ENCODE data around the gene SERPINB6. TPM values are rescaled to one million over a fixed set of nuclear protein-coding genes. Genes with fewer than 3 reads are reported as not detected.

The SERPINB6 gene
- polyA plus RNA-seq, 1 of the 3 experiments (the other 2 are of a cell fraction) = 102 TPM

GRCh38 chr6:2944405-2945152 is 26.8 kb downstream of the SERPINB6 start:
- ChIA-PET CTCF (interaction anchor here (0.6 to 5.2 kb wide), 4 partner anchors 8 to 141 kb away, joined by 3 to 34 read pairs (median 14); no protein-coding TSS in a partner anchor), POLR2A (interaction anchor here (0.6 kb wide), 1 partner anchor 307 kb away, joined by 3 read pairs; no protein-coding TSS in a partner anchor)
- no peak overlapping the region for H3K4me2 ChIP-seq
- H3K4me3 ChIP-seq (ENCODE audit: low read depth in 2 of 2, low read length in 1 of 2) = no peak overlapping the region
- no peaks in the 10 kb centered on the region for H3K79me2 ChIP-seq (ENCODE audit: insufficient read depth)
- H3K9ac ChIP-seq = no peak overlapping the region
- H3K27me3 ChIP-seq (ENCODE audit: insufficient read depth) = no peaks in the 10 kb centered on the region
- no peak for DNase-seq
- no peaks in the 10 kb centered on the region for H4K20me1 ChIP-seq (ENCODE audit: insufficient read depth)
- H3K9me2 ChIP-seq = no peaks in the 10 kb centered on the region
- TF ChIP-seq MAX (IDR thresholded peaks at IDR 0.05; ENCODE audit: low read depth) (no peak), FOSL2 (IDR thresholded peaks at IDR 0.05; ENCODE audit: borderline replicate concordance, low read depth) (no peak), PBX3 (IDR thresholded peaks at IDR 0.05) (no peak), TAF1 (IDR thresholded peaks at IDR 0.05; ENCODE audit: borderline replicate concordance, low read depth, low read length) (no peak), RFX5 (IDR thresholded peaks at IDR 0.05; ENCODE audit: low read length) (no peak), POLR2AphosphoS5 (IDR thresholded peaks at IDR 0.05; ENCODE audit: low read depth, low read length) (no peak), JUND (IDR thresholded peaks at IDR 0.05) (no peak)
- WGBS (ENCODE audit: low lambda C conversion rate) = 80% methylated on average over 7 of the region's 7 CpGs
- H3K4me1 ChIP-seq (ENCODE audit: control insufficient read depth in 1 of 2, insufficient read depth in 2 of 2, low read depth in 1 of 2, low read length in 1 of 2) = no peaks in the 10 kb centered on the region
- no peak overlapping the region for H2AFZ ChIP-seq (ENCODE audit: low read depth)
- H3F3A ChIP-seq (replicated peaks; ENCODE audit: insufficient read depth) = no peaks in the 10 kb centered on the region
- H3K36me3 ChIP-seq (replicated peaks in 1 of 2; ENCODE audit: control insufficient read depth in 1 of 2, insufficient read depth in 2 of 2, low read length in 1 of 2) = peaks cover 0 to 18% of the 10 kb centered on the region in 2 experiments
- no peaks in the 10 kb centered on the region for H3K9me3 ChIP-seq
- H3K27ac ChIP-seq (ENCODE audit: low read depth in 2 of 2, low read length in 1 of 2) = no peak overlapping the region

GRCh38 chr6:2943564-2943955 is 27.8 kb downstream of the SERPINB6 start:
- no peak overlapping the region for H2AFZ ChIP-seq (ENCODE audit: low read depth)
- no peak for TF ChIP-seq FOSL2 (IDR thresholded peaks at IDR 0.05; ENCODE audit: borderline replicate concordance, low read depth)
- no peak for TF ChIP-seq EP300 (IDR thresholded peaks at IDR 0.05; ENCODE audit: borderline replicate concordance in 1 of 2, low read depth in 1 of 2, low read length in 1 of 2)
- no peak for TF ChIP-seq GABPA (IDR thresholded peaks at IDR 0.05; ENCODE audit: low read depth)
- TF ChIP-seq TEAD4 (IDR thresholded peaks at IDR 0.05; ENCODE audit: borderline replicate concordance, insufficient read depth) = no peak
- no peak for TF ChIP-seq FOXJ3 (CRISPR knock-in tag; IDR thresholded peaks at IDR 0.05)
- H3K4me3 ChIP-seq (ENCODE audit: low read depth in 2 of 2, low read length in 1 of 2) = no peak overlapping the region
- H3F3A ChIP-seq (replicated peaks; ENCODE audit: insufficient read depth) = no peaks in the 10 kb centered on the region
- H3K9me3 ChIP-seq = no peaks in the 10 kb centered on the region
- no peak overlapping the region for H3K9ac ChIP-seq
- H3K4me1 ChIP-seq (ENCODE audit: control insufficient read depth in 1 of 2, insufficient read depth in 2 of 2, low read depth in 1 of 2, low read length in 1 of 2) = no peaks in the 10 kb centered on the region
- CTCF ChIA-PET = interaction anchor here (1.1 to 5.2 kb wide), 5 partner anchors 9 to 152 kb away, joined by 3 to 34 read pairs (median 6); no protein-coding TSS in a partner anchor
- DNase-seq = no peak
- H3K9me2 ChIP-seq = no peaks in the 10 kb centered on the region
- no peaks in the 10 kb centered on the region for H3K27me3 ChIP-seq (ENCODE audit: insufficient read depth)
- H3K4me2 ChIP-seq = no peak overlapping the region
- POLR2A ChIA-PET = interaction anchor here (0.6 kb wide), 1 partner anchor 308 kb away, joined by 3 read pairs; no protein-coding TSS in a partner anchor
- H3K36me3 ChIP-seq (replicated peaks in 1 of 2; ENCODE audit: control insufficient read depth in 1 of 2, insufficient read depth in 2 of 2, low read length in 1 of 2) = peaks cover 0 to 10% of the 10 kb centered on the region in 2 experiments
- no peak overlapping the region for H3K27ac ChIP-seq (ENCODE audit: low read depth in 2 of 2, low read length in 1 of 2)
- no peaks in the 10 kb centered on the region for H4K20me1 ChIP-seq (ENCODE audit: insufficient read depth)
- H3K79me2 ChIP-seq (ENCODE audit: insufficient read depth) = no peaks in the 10 kb centered on the region
- 92% methylated on average over 5 of the region's 5 CpGs for WGBS (ENCODE audit: low lambda C conversion rate)

Measured in SK-N-SH (cell line).